T-helper 2 cell treated with Interferon-gamma antibody and Interleukin-4, amounts not matched to agents 5 μg/mL and 100 μg/mL, for 36 hours (primary cell): ENCODE results near the gene HNRNPL.
A peak's percentile ranks its signal among the peaks of the same experiment; 100 is the strongest.
"Not testable (repeated sequence)": the region's sequence is repeated elsewhere in the genome, so short reads cannot be mapped to it uniquely, and the experiment has no call there.

Source experiments
- DNase-seq: peaks from one replicate; pipeline ENCODE4 v3.0.0; 2021; ENCODE audit warnings: low spot score
- H3K27ac Mint-ChIP-seq: one replicate; pipeline ENCODE4 v1.8.0; 2021; ENCODE audit warnings: mild to moderate bottlenecking, mixed read lengths
- H3K27me3 Mint-ChIP-seq: one replicate; pipeline ENCODE4 v1.8.0; 2021; ENCODE audit warnings: low read depth, mixed read lengths
- H3K36me3 Mint-ChIP-seq: one replicate; pipeline ENCODE4 v1.8.0; 2021; ENCODE audit warnings: low read depth, mixed read lengths
- H3K4me1 Mint-ChIP-seq: one replicate; pipeline ENCODE4 v1.8.0; 2021; ENCODE audit warnings: low read depth, mixed read lengths
- H3K4me3 Mint-ChIP-seq: one replicate; pipeline ENCODE4 v1.8.0; 2022; ENCODE audit warnings: mild to moderate bottlenecking, moderate library complexity, mixed read lengths
- H3K9me3 Mint-ChIP-seq: one replicate; pipeline ENCODE4 v1.8.0; 2021; ENCODE audit warnings: mixed read lengths

HNRNPL gene

GRCh38 chr19:38800577-38801347 lies 49.0 kb downstream of the HNRNPL start:
- Mint-ChIP-seq H3K9me3 (no peaks in the 10 kb centered on the region), H3K27me3 (no peaks in the 10 kb centered on the region), H3K27ac (no peak overlapping the region), H3K36me3 (no peaks in the 10 kb centered on the region), H3K4me1 (peaks cover 5% of the 10 kb centered on the region), H3K4me3 (no peak overlapping the region)
- DNase-seq = no peak

- no peak for DNase-seq
- Mint-ChIP-seq H3K4me1 (no peaks in the 10 kb centered on the region), H3K36me3 (no peaks in the 10 kb centered on the region), H3K27me3 (peaks cover 7% of the 10 kb centered on the region), H3K9me3 (no peaks in the 10 kb centered on the region), H3K27ac (no peak overlapping the region), H3K4me3 (no peak overlapping the region)
Measured at GRCh38 chr19:38799104-38799503, 50.7 kb downstream of the HNRNPL start.

- H3K4me3 Mint-ChIP-seq, H3K27me3 Mint-ChIP-seq, DNase-seq, H3K4me1 Mint-ChIP-seq, H3K36me3 Mint-ChIP-seq, H3K27ac Mint-ChIP-seq, H3K9me3 Mint-ChIP-seq: not testable (repeated sequence)
Measured at GRCh38 chr19:38797781-38798180, 52.0 kb downstream of the HNRNPL start.

- Mint-ChIP-seq H3K4me3 (no peak overlapping the region), H3K27me3 (peaks cover 9% of the 10 kb centered on the region), H3K4me1 (peaks cover 3% of the 10 kb centered on the region), H3K9me3 (no peaks in the 10 kb centered on the region), H3K27ac (no peak overlapping the region), H3K36me3 (no peaks in the 10 kb centered on the region)
- no peak for DNase-seq
Measured at GRCh38 chr19:38796154-38796553, 53.6 kb downstream of the HNRNPL start.

GRCh38 chr19:38795549-38795948 lies 54.2 kb downstream of the HNRNPL start:
- peaks cover 9% of the 10 kb centered on the region for H3K27me3 Mint-ChIP-seq
- peaks cover 3% of the 10 kb centered on the region for H3K4me1 Mint-ChIP-seq
- no peak for DNase-seq
- H3K36me3 Mint-ChIP-seq = no peaks in the 10 kb centered on the region
- H3K4me3 Mint-ChIP-seq = no peak overlapping the region
- no peaks in the 10 kb centered on the region for H3K9me3 Mint-ChIP-seq
- no peak overlapping the region for H3K27ac Mint-ChIP-seq

GRCh38 chr19:38793671-38794070 lies 56.1 kb downstream of the HNRNPL start:
- no peak overlapping the region for H3K27ac Mint-ChIP-seq
- H3K27me3 Mint-ChIP-seq = peaks cover 9% of the 10 kb centered on the region
- no peak overlapping the region for H3K4me3 Mint-ChIP-seq
- no peak for DNase-seq
- no peaks in the 10 kb centered on the region for H3K36me3 Mint-ChIP-seq
- H3K9me3 Mint-ChIP-seq = no peaks in the 10 kb centered on the region
- H3K4me1 Mint-ChIP-seq = peaks cover 3% of the 10 kb centered on the region

- H3K27me3 Mint-ChIP-seq = peaks cover 9% of the 10 kb centered on the region
- no peaks in the 10 kb centered on the region for H3K9me3 Mint-ChIP-seq
- H3K27ac Mint-ChIP-seq = no peak overlapping the region
- no peaks in the 10 kb centered on the region for H3K36me3 Mint-ChIP-seq
- H3K4me3 Mint-ChIP-seq = peak overlapping the region; percentile 27
- DNase-seq = no peak
- peaks cover 3% of the 10 kb centered on the region for H3K4me1 Mint-ChIP-seq
Measured at GRCh38 chr19:38793177-38793576, 56.6 kb downstream of the HNRNPL start.

GRCh38 chr19:38792250-38793111 lies 57.3 kb downstream of the HNRNPL start:
- Mint-ChIP-seq H3K9me3 (no peaks in the 10 kb centered on the region), H3K36me3 (no peaks in the 10 kb centered on the region), H3K4me1 (peaks cover 3% of the 10 kb centered on the region), H3K4me3 (no peak overlapping the region), H3K27ac (no peak overlapping the region), H3K27me3 (peaks cover 9% of the 10 kb centered on the region)
- no peak for DNase-seq

- not testable (repeated sequence) for H3K4me3 Mint-ChIP-seq, H3K9me3 Mint-ChIP-seq
Measured at GRCh38 chr19:38791451-38792064, 58.2 kb downstream of the HNRNPL start.

GRCh38 chr19:38790507-38791403 lies 59.0 kb downstream of the HNRNPL start:
- H3K27me3 Mint-ChIP-seq, DNase-seq, H3K4me3 Mint-ChIP-seq: not testable (repeated sequence)

More at GRCh38 chr19:38791451-38792064, 58.2 kb downstream of the HNRNPL start:
- not testable (repeated sequence) for H3K27me3 Mint-ChIP-seq, H3K36me3 Mint-ChIP-seq, H3K4me1 Mint-ChIP-seq, H3K27ac Mint-ChIP-seq, DNase-seq

GRCh38 chr19:38788478-38789243 lies 61.1 kb downstream of the HNRNPL start, which contains the start of gene LGALS7B:
Gene LGALS7B, plus strand, starts transcription at chr19:38789200. Its CDS starts 27 bp downstream, at chr19:38789227.
- Mint-ChIP-seq H3K27ac (no peak within 1 kb of the TSS), H3K4me1 (peaks cover 3% of the 10 kb centered on the region), H3K27me3 (no peaks in the 10 kb centered on the region), H3K9me3 (no peaks in the 10 kb centered on the region), H3K4me3 (no peak within 1 kb of the TSS), H3K36me3 (no peaks in the 10 kb centered on the region)
- DNase-seq = no peak

More at GRCh38 chr19:38790507-38791403, 59.0 kb downstream of the HNRNPL start:
- not testable (repeated sequence) for H3K27ac Mint-ChIP-seq, H3K4me1 Mint-ChIP-seq, H3K9me3 Mint-ChIP-seq, H3K36me3 Mint-ChIP-seq

GRCh38 chr19:38786572-38787265 lies 63.1 kb downstream of the HNRNPL start:
- no peak for DNase-seq
- H3K27me3 Mint-ChIP-seq = no peaks in the 10 kb centered on the region
- no peak overlapping the region for H3K27ac Mint-ChIP-seq
- no peaks in the 10 kb centered on the region for H3K36me3 Mint-ChIP-seq
- no peak overlapping the region for H3K4me3 Mint-ChIP-seq
- no peaks in the 10 kb centered on the region for H3K4me1 Mint-ChIP-seq
- no peaks in the 10 kb centered on the region for H3K9me3 Mint-ChIP-seq
